IMR-90 (cell line): Measurements from ENCODE around the gene ATP8B2.

Experiments
- BHLHE40 ChIP-seq: fragments of 150-350 bp; IDR thresholded peaks from 2 replicates; pipeline ENCODE4 v1.6.1; 2016; ENCODE audit warnings: mild to moderate bottlenecking, low read depth, low read length
- CEBPB ChIP-seq: IDR thresholded peaks from 2 replicates; pipeline ENCODE4 v1.6.1; 2012; ENCODE audit warnings: low read depth, low read length, improper control_type of control experiment
- CTCF ChIP-seq: conservative IDR thresholded peaks from 2 replicates; pipeline ENCODE4 v1.5.1; 2012; ENCODE audit warnings: mild to moderate bottlenecking, low read depth, low read length, improper control_type of control experiment
- FOS ChIP-seq: fragments of 150-350 bp; IDR thresholded peaks from 2 replicates; pipeline ENCODE4 v1.6.1; 2016; ENCODE audit warnings: low read depth, low read length
- POLR2A ChIP-seq: IDR thresholded peaks from 2 replicates; pipeline ENCODE4 v1.6.1; 2012; ENCODE audit warnings: mild to moderate bottlenecking, low read depth, low read length
- RAD21 ChIP-seq: IDR thresholded peaks from 2 replicates; pipeline ENCODE4 v1.6.1; 2012; ENCODE audit warnings: low read length, improper control_type of control experiment
- RCOR1 ChIP-seq: IDR thresholded peaks from 2 replicates; pipeline ENCODE4 v1.6.1; 2012; ENCODE audit warnings: mild to moderate bottlenecking, low read length, improper control_type of control experiment; ENCODE audit not compliant: insufficient replicate concordance
- SMC3 ChIP-seq: fragments of 150-350 bp; IDR thresholded peaks from 2 replicates; pipeline ENCODE4 v1.6.1; 2016; ENCODE audit warnings: low read depth, mild to moderate bottlenecking, antibody characterized with exemption, low read length, moderate library complexity

GRCh38 chr1:154313066-154313356, 12.3 kb upstream of the ATP8B2 start:
- no peak for TF ChIP-seq RCOR1
- no peak for TF ChIP-seq CTCF
- TF ChIP-seq CEBPB: no peak
- no peak for TF ChIP-seq POLR2A
- TF ChIP-seq FOS: no peak
- no peak for TF ChIP-seq RAD21
- TF ChIP-seq BHLHE40: no peak
- no peak for TF ChIP-seq SMC3
